H9 (cell line): ENCODE measurements around the gene ENTR1. TPM values are rescaled to one million over a fixed set of nuclear protein-coding genes. Genes with fewer than 3 reads are reported as not detected.

Source experiments
- DNase-seq: peaks from one replicate; pipeline ENCODE4 v3.0.0-alpha.2; 2017
- H2AFZ ChIP-seq: one replicate; pipeline ENCODE4 v1.6.1; 2013; ENCODE audit warnings: mild to moderate bottlenecking, low read length, control low read depth, moderate library complexity
- H2AK5ac ChIP-seq: 2 replicates; pipeline ENCODE4 v1.6.1; 2013; ENCODE audit warnings: low read length, control low read depth, mixed read lengths; ENCODE audit not compliant: insufficient read length
- H2BK120ac ChIP-seq: one replicate; pipeline ENCODE4 v1.6.1; 2013; ENCODE audit warnings: low read depth, mild to moderate bottlenecking, low read length, control low read depth, inconsistent platforms; ENCODE audit not compliant: poor library complexity, severe bottlenecking
- H2BK12ac ChIP-seq: 2 replicates; pipeline ENCODE4 v1.6.1; 2013; ENCODE audit warnings: low read length, control low read depth, mixed read lengths, low read depth; ENCODE audit not compliant: insufficient read length
- H2BK15ac ChIP-seq: 2 replicates; pipeline ENCODE4 v1.6.1; 2013; ENCODE audit warnings: low read depth, low read length, control low read depth
- H2BK20ac ChIP-seq: one replicate; pipeline ENCODE4 v1.6.1; 2013; ENCODE audit warnings: low read depth, mild to moderate bottlenecking, low read length, control low read depth, inconsistent platforms; ENCODE audit not compliant: poor library complexity, severe bottlenecking
- H2BK5ac ChIP-seq: 2 replicates; pipeline ENCODE4 v1.6.1; 2013; ENCODE audit warnings: low read length, control low read depth, mixed read lengths; ENCODE audit not compliant: insufficient read length
- H3K14ac ChIP-seq: 2 replicates; pipeline ENCODE4 v1.6.1; 2013; ENCODE audit warnings: low read length, control low read depth; ENCODE audit not compliant: insufficient read depth
- H3K18ac ChIP-seq: 2 replicates; pipeline ENCODE4 v1.6.1; 2013; ENCODE audit warnings: low read depth, mild to moderate bottlenecking, mixed read lengths, low read length, control low read depth; ENCODE audit not compliant: insufficient read length
- H3K23ac ChIP-seq: 2 replicates; pipeline ENCODE4 v1.6.1; 2013; ENCODE audit warnings: low read length, control low read depth, mixed read lengths, low read depth; ENCODE audit not compliant: insufficient read length
- H3K23me2 ChIP-seq: 2 replicates; pipeline ENCODE4 v1.6.1; 2013; ENCODE audit warnings: low read depth, mild to moderate bottlenecking, mixed read lengths, low read length, control low read depth; ENCODE audit not compliant: insufficient read length, poor library complexity, severe bottlenecking
- H3K27ac ChIP-seq: 2 replicates; pipeline ENCODE4 v1.5.1; 2013; ENCODE audit warnings: low read length, control low read depth, mixed read lengths, low read depth; ENCODE audit not compliant: insufficient read length
- H3K27me3 ChIP-seq: 2 replicates; pipeline ENCODE4 v1.6.1; 2013; ENCODE audit warnings: low read length, control low read depth, inconsistent platforms; ENCODE audit not compliant: insufficient read depth
- H3K4ac ChIP-seq: 2 replicates; pipeline ENCODE4 v1.6.1; 2013; ENCODE audit warnings: low read depth, mild to moderate bottlenecking, control low read depth, inconsistent platforms, low read length, moderate library complexity
- H3K4me1 ChIP-seq: 2 replicates; pipeline ENCODE4 v1.6.1; 2013; ENCODE audit warnings: low read length, control low read depth, inconsistent platforms; ENCODE audit not compliant: insufficient read depth
- H3K4me2 ChIP-seq: 2 replicates; pipeline ENCODE4 v1.6.1; 2013; ENCODE audit warnings: low read length, control low read depth, mixed read lengths; ENCODE audit not compliant: insufficient read length, insufficient read depth
- H3K56ac ChIP-seq: 2 replicates; pipeline ENCODE4 v1.6.1; 2013; ENCODE audit warnings: low read depth, mild to moderate bottlenecking, mixed read lengths, low read length, control low read depth; ENCODE audit not compliant: insufficient read length
- H3K79me1 ChIP-seq: 2 replicates; pipeline ENCODE4 v1.6.1; 2013; ENCODE audit warnings: low read depth, mild to moderate bottlenecking, moderate library complexity, low read length, control low read depth, inconsistent platforms; ENCODE audit not compliant: insufficient read depth, poor library complexity, severe bottlenecking
- H3K79me2 ChIP-seq: 2 replicates; pipeline ENCODE4 v1.6.1; 2013; ENCODE audit warnings: low read length, control low read depth, inconsistent platforms; ENCODE audit not compliant: insufficient read depth
- H3K9ac ChIP-seq: 2 replicates; pipeline ENCODE4 v1.6.1; 2013; ENCODE audit warnings: low read length, control low read depth, mixed read lengths; ENCODE audit not compliant: insufficient read length; ENCODE audit errors: extremely low read depth
- H3K9me3 ChIP-seq: one replicate; pipeline ENCODE4 v1.6.1; 2013; ENCODE audit warnings: low read depth, low read length, inconsistent platforms; ENCODE audit not compliant: control insufficient read depth
- H3T11ph ChIP-seq: one replicate; pipeline ENCODE4 v1.6.1; 2013; ENCODE audit warnings: mild to moderate bottlenecking, low read length, control low read depth, inconsistent platforms
- H4K20me1 ChIP-seq: one replicate; pipeline ENCODE4 v1.6.1; 2013; ENCODE audit not compliant: control insufficient read depth, insufficient read length, insufficient read depth
- H4K5ac ChIP-seq: 2 replicates; pipeline ENCODE4 v1.6.1; 2013; ENCODE audit warnings: low read depth, mild to moderate bottlenecking, mixed read lengths, low read length, control low read depth; ENCODE audit not compliant: insufficient read length
- H4K8ac ChIP-seq: replicated peaks from 2 replicates; pipeline ENCODE4 v1.6.1; 2013; ENCODE audit warnings: low read length, control low read depth, mixed read lengths, low read depth; ENCODE audit not compliant: insufficient read length
- H4K91ac ChIP-seq: 2 replicates; pipeline ENCODE4 v1.6.1; 2013; ENCODE audit warnings: low read depth, mild to moderate bottlenecking, moderate library complexity, mixed read lengths, low read length, control low read depth; ENCODE audit not compliant: insufficient read length
- H3K27ac Mint-ChIP-seq, 3 experiments: 2 replicates in 2 of 3; 3 replicates in 1 of 3; pipeline ENCODE4 v1.8.0; 2020 to 2021; ENCODE audit warnings: mixed read lengths in 3 of 3, mild to moderate bottlenecking in 1 of 3, moderate library complexity in 1 of 3
- H3K27me3 Mint-ChIP-seq: 2 replicates; pipeline ENCODE4 v1.8.0; 2021; ENCODE audit warnings: low read depth, mild to moderate bottlenecking, moderate library complexity, mixed read lengths
- H3K36me3 Mint-ChIP-seq, 3 experiments: 2 replicates in 2 of 3; 3 replicates in 1 of 3; pipeline ENCODE4 v1.8.0; 2020 to 2021; ENCODE audit warnings: low read depth in 3 of 3, mixed read lengths in 3 of 3; ENCODE audit not compliant: insufficient read depth in 1 of 3
- H3K4me1 Mint-ChIP-seq, 2 experiments: 2 replicates each; pipeline ENCODE4 v1.8.0; 2020; ENCODE audit warnings: mixed read lengths in 2 of 2
- H3K4me3 Mint-ChIP-seq, 2 experiments: 2 replicates in 1 of 2; 3 replicates in 1 of 2; pipeline ENCODE4 v1.8.0; 2020 to 2021; ENCODE audit warnings: mild to moderate bottlenecking in 2 of 2, mixed read lengths in 2 of 2, moderate library complexity in 1 of 2
- H3K9me3 Mint-ChIP-seq, 2 experiments: 2 replicates in 1 of 2; 3 replicates in 1 of 2; pipeline ENCODE4 v1.8.0; 2020; ENCODE audit warnings: mild to moderate bottlenecking in 2 of 2, mixed read lengths in 2 of 2, moderate library complexity in 1 of 2
- CTCF ChIP-seq: fragments of 200-600 bp; sonication (generic); conservative IDR thresholded peaks from 3 replicates; pipeline ENCODE4 v1.8.0; 2021; ENCODE audit warnings: antibody characterized with exemption, mild to moderate bottlenecking
- WGBS: extraction: QIAGEN DNeasy Blood & Tissue Kit; methylation state at CpG from one replicate; pipeline ENCODE4 v1.1.7; 2013; ENCODE audit warnings: missing lambda C conversion rate, low lambda C conversion rate, mixed read lengths; ENCODE audit not compliant: insufficient read length; ENCODE audit errors: extremely low coverage; 5-methylcytosine and 5-hydroxymethylcytosine counted together
- total RNA-seq: library from RNA; stranded (reverse); gene quantifications from 2 replicates; pipeline ENCODE4 v1.2.1, GENCODE V29; 2021

ENTR1 gene
- total RNA-seq, 1 experiment from 2014 or later, result 108 TPM

- Histone ChIP-seq H2AFZ (no peak overlapping the region), H3T11ph (no peak overlapping the region), H2BK15ac (no peak overlapping the region), H3K79me1 (no peaks in the 10 kb centered on the region), H4K20me1 (no peaks in the 10 kb centered on the region), H4K91ac (no peak overlapping the region), H3K23me2 (no peaks in the 10 kb centered on the region), H3K4ac (no peak overlapping the region), H4K5ac (no peak overlapping the region), H2AK5ac (no peak overlapping the region), H3K23ac (no peak overlapping the region), H2BK12ac (no peak overlapping the region), H3K27me3 (no peaks in the 10 kb centered on the region), H3K18ac (no peak overlapping the region), H3K27ac (no peak overlapping the region), H2BK5ac (no peak overlapping the region), H4K8ac (no peak overlapping the region), H2BK120ac (no peak overlapping the region), H3K9me3 (no peaks in the 10 kb centered on the region), H3K9ac (no peak overlapping the region), H3K56ac (no peak overlapping the region), H3K4me2 (no peak overlapping the region), H3K14ac (no peak overlapping the region), H2BK20ac (no peak overlapping the region), H3K79me2 (no peaks in the 10 kb centered on the region), H3K4me1 (no peaks in the 10 kb centered on the region)
- Mint-ChIP-seq H3K4me1 (peaks cover 3 to 5% of the 10 kb centered on the region in 2 experiments; a peak in 1 of 4 replicates), H3K36me3 (peaks cover 0 to 7% (median 3%) of the 10 kb centered on the region in 3 experiments; a peak in 4 of 7 replicates), H3K27ac (no peak overlapping the region), H3K9me3 (no peaks in the 10 kb centered on the region), H3K27me3 (no peaks in the 10 kb centered on the region), H3K4me3 (no peak overlapping the region)
- TF ChIP-seq CTCF, result no peak
- WGBS, result no CpG with 5 or more reads among the region's 2 CpGs
- no peak for DNase-seq
These were observed 51.5 kb downstream of the ENTR1 start for GRCh38 chr9:136358888-136359287.
